ENCODE data around the gene CDC6.

DNA sequence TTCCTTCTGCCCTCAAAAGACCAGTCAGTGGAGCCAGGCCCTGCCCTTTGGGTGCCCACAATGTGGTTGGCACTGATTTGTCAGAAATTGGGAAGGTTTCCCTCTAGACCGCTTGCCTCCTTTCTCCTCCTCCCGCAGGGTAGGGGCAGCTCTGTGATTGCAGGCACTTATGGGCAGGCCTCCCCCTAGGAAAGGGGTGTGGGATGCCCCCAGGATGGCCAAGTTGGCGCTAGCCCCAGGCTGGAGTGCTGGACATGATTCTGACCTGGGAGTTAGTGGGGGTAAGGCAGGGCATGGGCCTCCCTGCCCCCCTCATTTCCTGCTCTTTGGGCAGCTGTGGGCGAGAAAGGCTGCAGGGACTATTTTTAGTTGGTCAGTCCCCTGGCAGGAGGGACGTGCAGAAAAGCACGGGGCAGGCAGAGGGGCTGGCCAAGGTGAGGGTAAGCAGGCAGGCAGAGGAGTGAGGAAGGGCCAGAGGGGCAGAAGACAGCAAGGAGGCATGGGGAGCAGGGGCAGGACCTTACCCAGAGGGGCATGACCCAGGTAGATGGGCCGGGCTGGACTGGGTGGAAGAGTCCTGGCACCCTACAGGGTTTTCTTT is 24.6 kb downstream of the CDC6 start:
- TF ChIP-seq, protein P1, sequence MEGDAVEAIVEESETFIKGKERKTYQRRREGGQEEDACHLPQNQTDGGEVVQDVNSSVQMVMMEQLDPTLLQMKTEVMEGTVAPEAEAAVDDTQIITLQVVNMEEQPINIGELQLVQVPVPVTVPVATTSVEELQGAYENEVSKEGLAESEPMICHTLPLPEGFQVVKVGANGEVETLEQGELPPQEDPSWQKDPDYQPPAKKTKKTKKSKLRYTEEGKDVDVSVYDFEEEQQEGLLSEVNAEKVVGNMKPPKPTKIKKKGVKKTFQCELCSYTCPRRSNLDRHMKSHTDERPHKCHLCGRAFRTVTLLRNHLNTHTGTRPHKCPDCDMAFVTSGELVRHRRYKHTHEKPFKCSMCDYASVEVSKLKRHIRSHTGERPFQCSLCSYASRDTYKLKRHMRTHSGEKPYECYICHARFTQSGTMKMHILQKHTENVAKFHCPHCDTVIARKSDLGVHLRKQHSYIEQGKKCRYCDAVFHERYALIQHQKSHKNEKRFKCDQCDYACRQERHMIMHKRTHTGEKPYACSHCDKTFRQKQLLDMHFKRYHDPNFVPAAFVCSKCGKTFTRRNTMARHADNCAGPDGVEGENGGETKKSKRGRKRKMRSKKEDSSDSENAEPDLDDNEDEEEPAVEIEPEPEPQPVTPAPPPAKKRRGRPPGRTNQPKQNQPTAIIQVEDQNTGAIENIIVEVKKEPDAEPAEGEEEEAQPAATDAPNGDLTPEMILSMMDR (IDR thresholded peaks at IDR 0.05; ENCODE audit: low read depth, low read length): no peak
- TF ChIP-seq POLR2A (IDR thresholded peaks at IDR 0.05; ENCODE audit: extremely low read depth, insufficient read length): no peak

All from NB4 (cell line).